Mammary microvascular endothelial cell (primary cell): ENCODE results near the gene ZDHHC24. TPM values are rescaled to one million over a fixed set of nuclear protein-coding genes. Genes with fewer than 3 reads are reported as not detected.

Source experiments
- total RNA-seq: library from RNA; depleted of rRNA; stranded (reverse); fragments of >200 nt; gene quantifications from 2 replicates; pipeline ENCODE4 v1.2.3, GENCODE V29; 2015

The ZDHHC24 gene
- 21.1 and 25.0 TPM in 2 replicates for total RNA-seq

GRCh38 chr11:66545701-66546367 is at the start of gene ZDHHC24:
Gene ZDHHC24, minus strand, starts transcription at chr11:66546048. Its CDS starts 45 bp downstream, at chr11:66546003.

DNA sequence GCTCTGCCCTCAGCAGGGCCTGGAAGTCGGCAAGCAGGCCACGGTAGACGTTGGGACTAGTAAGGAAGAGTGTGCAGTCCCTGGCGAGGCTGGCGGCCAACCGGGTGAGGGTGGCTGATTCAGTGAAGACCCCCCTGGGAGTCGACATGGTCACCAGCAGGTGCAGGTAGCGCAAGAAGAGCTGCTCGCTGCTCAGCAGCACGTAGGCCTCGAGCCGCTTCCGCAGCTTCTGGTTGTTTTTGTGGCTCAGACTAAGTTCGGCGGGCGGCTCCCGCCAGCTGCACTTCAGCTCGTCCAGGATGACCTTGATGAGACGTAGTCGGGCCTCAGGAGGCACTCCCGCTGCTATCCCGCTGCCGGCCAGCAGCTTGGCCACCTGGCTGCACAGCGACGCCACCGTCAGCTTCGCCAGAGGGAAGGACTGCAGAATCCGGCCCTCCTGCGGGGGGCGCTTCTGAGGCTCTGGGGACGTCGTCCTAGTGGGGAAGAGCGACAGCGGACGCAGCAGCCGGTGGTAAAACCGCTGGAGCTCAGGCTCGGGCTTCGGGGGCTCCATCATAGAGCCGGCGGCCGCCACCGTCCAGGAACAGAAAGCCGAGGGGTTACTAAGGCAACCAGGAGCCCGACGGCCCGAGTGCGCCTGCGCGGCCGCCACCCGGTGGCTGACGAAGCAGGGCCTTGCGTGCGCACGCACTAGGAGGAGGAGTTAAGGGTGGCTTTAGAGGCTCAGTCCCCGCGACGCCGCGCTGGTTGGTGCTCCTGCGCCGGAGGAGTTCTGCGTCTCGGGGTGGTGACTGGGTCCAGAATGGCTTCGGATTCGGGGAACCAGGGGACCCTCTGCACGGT is 46.8 kb upstream of the ZDHHC24 start, which contains the start of the genes CCDC87 and CCS:
TSS of gene CCDC87 (minus strand) at position 607 of the 846 bp plus-strand sequence. CDS start at position 559, 48 bp downstream.
TSS of gene CCS (plus strand) at position 729 of the 846 bp plus-strand sequence. CDS start at position 806, 77 bp downstream.

GRCh38 chr11:66568124-66568916 is 22.5 kb upstream of the ZDHHC24 start, which contains the start of gene CTSF:
Gene CTSF, minus strand, starts transcription at chr11:66568606. Its CDS starts 120 bp downstream, at chr11:66568486.

DNA sequence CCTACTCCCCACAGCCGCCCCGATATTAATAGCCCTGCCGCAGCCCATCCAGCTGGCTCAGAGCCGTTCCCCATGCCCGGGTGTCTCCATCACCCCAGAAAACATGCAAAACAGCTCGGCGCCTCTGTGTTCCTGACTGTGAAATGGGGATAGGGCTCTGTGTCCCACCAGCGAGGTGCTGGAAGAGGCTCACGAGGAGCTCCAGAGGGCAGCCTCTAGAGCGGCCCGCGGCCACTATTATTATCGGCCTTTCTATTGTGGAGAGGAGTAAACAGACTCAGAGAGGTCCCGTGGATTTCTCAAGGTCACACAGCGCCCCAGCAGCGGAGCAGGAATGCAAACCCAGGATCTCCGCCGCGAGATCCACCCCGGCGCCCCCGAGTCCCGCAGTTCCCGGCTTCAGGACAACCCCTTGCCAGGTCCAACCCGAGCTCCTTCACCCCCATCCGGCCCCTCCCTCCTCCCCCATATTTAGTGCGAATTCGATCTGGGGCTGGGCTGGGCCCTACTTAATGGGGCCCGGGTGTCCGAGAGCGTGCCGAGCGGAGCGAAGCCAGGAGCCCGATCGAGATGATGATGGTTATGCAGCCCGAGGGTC is 619 bp upstream of the ZDHHC24 start, which contains the start of gene ACTN3:
TSS of gene ACTN3 (plus strand) at position 536 of the 598 bp plus-strand sequence. CDS start at position 571, 35 bp downstream.

DNA sequence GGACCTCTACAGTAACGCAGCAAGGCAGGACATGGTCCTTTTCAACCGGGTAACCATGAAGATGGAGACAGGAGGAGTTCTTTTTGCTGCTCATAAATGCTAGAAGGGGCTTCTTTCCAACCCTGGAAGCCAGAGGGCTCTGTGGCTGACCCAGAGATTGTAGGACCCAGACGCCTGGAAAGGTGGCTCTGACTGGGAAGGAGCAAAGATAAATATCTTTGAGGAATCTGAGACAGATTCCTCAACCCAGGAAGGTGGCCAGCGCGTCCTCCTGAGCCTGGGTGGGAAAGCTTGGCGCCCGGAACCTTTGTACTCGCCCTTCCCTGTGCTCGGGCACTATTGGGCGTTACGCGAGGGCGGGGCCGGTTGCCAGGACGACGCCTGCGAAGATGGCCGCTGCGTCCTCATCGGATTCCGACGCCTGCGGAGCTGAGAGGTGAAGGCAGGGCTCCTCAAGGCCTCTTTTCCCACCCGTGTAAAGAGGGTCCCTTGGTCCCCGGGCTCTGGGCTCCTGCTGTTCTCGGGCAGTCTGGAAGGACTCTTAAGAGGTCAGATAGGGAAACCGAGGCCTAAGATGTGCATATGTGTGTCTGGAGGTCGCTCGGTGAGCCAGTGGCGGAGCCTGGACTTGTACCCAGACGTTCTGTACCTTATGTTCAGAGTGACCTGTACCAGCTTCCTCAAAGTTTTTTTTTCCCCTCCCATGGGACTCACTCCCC is 35.4 kb downstream of the ZDHHC24 start, which contains the start of gene BBS1:
TSS of gene BBS1 (plus strand) at position 365 of the 719 bp plus-strand sequence. CDS start at position 390, 25 bp downstream.

DNA sequence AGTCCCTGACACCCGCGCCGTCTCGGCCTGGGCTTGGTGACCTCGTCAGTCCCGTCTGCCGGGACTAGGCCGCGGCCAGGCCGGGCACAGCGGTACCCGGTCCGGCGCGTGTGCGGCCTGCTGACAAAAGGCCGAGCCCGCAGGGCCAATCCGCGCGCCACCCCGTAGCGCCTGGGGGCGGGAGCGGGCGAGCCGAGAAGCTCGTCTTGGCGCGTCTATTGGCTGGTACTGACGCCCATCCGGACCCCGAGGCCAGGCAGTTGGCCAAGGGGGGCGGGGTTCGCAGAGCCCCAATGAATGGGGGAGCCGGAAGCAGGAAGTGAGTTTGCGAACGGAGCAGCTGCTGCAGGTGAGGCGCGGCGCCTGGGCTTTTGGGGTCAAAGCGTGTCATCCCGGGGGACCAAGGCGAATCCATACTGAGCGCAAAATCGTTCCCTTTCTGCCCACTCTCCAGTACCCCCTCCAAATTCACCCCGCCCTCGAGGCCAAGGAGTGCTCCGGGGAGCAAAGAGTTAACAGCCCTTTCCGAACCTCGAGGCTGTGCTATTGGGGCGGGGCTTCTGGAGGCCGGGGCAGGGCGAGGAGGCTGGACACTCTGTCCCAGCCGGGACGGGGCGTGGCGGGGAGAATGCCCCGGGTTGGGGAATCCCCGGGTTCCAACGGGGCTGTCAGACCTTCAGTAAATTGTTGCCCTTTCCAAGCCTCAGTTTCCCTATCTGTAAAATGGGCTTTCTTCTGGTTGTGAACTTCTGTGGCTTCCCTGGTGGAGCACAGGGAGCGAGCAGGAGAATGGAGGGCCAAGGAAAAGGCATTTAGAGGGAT is 65.5 kb downstream of the ZDHHC24 start, which contains the start of gene DPP3:
TSS of gene DPP3 (plus strand) at position 318 of the 822 bp plus-strand sequence. CDS start 1,767 bp downstream, outside the sequence.

Other genes starting within 250 kb of the ZDHHC24 start
- 0.07 and 0.25 TPM in 2 replicates for gene CD248, start 229.0 kb downstream of the ZDHHC24 start, total RNA-seq
- 11.2 and 17.5 TPM in 2 replicates for gene RIN1, start 209.6 kb downstream of the ZDHHC24 start, total RNA-seq
- 88.5 and 93.7 TPM in 2 replicates for gene BRMS1, start 200.9 kb downstream of the ZDHHC24 start, total RNA-seq
- 23.2 and 23.9 TPM in 2 replicates for gene B4GAT1, start 198.4 kb downstream of the ZDHHC24 start, total RNA-seq
- 0.13 and 0.30 TPM in 2 replicates for gene SLC29A2, start 174.3 kb downstream of the ZDHHC24 start, total RNA-seq
- not detected in 2 replicates for gene NPAS4, start 125.0 kb downstream of the ZDHHC24 start, total RNA-seq
- 88.5 and 94.8 TPM in 2 replicates for gene MRPL11, start 107.2 kb downstream of the ZDHHC24 start, total RNA-seq
- 3.9 and 6.1 TPM in 2 replicates for gene PELI3, start 79.1 kb downstream of the ZDHHC24 start, total RNA-seq
- gene DPP3, start 65.6 kb downstream of the ZDHHC24 start, total RNA-seq: 78.1 and 88.9 TPM in 2 replicates
- gene BBS1, start 35.4 kb downstream of the ZDHHC24 start, total RNA-seq: 15.7 and 17.3 TPM in 2 replicates
- gene ACTN3, start 855 bp upstream of the ZDHHC24 start, total RNA-seq: not detected in 2 replicates
- gene CTSF, start 22.6 kb upstream of the ZDHHC24 start, total RNA-seq: 7.4 and 8.3 TPM in 2 replicates
- gene CCDC87, start 47.0 kb upstream of the ZDHHC24 start, total RNA-seq: 0.05 TPM in 1 of 2 replicates, not detected in the other
- gene CCS, start 47.1 kb upstream of the ZDHHC24 start, total RNA-seq: 14.0 and 23.7 TPM in 2 replicates
- 48.3 and 55.6 TPM in 2 replicates for gene RBM14, start 70.6 kb upstream of the ZDHHC24 start, total RNA-seq
- 101 and 107 TPM in 2 replicates for gene RBM4, start 92.7 kb upstream of the ZDHHC24 start, total RNA-seq
- gene RBM4B, start 131.8 kb upstream of the ZDHHC24 start, total RNA-seq: 10.9 and 15.3 TPM in 2 replicates
- 6.3 and 21.5 TPM in 2 replicates for gene SPTBN2, start 183.2 kb upstream of the ZDHHC24 start, total RNA-seq